Measurements from ENCODE around the gene ASTN2.

The ASTN2 gene

DNA sequence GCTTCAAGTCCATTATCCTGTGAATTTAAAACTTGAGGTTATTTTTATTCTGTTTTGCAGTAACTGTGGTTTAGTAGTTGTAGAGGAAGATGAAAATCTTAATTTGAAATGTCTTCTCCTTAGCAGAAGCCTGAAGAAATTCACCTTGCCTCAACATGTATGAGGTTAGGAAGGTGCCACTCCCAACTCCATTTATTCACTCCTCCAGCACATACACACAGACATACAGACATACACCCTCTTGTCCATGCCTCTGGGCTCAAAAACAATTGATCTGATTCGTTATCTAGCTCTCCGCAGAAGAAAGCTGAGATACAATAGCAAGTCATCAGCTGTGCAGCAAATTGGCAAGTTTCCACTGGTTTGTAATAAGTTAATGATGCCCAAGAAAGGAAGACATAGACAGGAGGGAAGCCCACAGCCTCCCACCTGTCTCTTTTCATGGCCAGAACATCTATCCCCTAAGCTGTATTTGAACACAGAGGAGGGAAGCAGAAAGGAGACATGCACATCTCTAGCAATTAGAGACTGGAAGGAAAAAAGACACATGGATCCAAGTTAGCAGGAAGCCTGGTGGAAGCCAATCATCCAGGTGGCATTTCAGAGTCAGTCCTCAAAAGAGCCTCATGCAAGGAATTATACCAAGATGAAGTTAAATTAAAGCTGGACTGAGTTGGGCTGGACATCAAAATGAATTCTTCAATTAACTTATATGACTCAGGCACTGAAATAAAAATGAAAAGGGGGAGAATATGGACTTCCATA, 257.9 kb downstream of the ASTN2 start:
- no peak for DNase-seq

DNA sequence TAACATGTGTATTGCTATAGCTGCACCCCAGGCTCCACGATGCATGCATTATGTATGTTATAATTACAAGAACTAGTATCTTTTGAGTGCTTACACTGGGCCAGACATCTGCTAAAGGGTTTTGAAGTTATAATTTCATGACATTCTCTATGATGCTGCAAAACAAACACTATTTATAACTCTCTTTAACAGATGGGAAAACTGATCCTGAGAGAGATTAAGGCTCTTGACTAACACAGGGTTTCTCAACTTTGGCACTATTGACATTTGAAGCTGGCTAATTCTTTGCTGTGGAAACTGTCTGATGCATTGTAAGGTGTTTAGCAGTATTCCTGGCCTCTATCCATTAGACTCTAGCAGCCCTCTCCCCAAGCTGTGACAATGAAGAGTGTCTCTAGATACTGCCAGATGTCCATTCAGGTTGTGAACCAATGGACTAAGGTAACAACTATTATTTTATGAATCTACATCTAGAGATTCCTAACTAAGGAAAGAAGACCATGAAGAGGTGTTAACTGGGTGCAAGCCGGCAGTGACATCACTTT, 258.6 kb downstream of the ASTN2 start:
- no peak for DNase-seq

DNA sequence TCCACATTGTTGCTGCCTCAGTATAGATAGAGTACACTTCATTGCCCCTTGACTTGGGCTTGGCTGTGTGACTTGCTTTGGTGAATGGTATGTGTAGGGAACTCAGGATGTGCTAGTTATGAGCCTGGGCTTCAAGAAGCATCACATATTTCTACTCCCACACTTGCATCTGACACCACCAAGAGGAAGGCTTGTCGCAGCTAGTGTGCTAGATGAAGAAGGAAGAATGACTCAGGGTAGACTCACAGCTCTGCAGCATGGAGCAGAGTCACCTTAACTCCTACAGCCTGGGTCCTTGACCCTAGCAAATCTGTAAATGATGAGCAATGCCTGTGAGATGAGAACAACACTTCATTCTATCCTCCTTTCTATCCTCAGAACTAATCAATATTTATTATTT, 261.8 kb downstream of the ASTN2 start:
- no peak for DNase-seq

DNA sequence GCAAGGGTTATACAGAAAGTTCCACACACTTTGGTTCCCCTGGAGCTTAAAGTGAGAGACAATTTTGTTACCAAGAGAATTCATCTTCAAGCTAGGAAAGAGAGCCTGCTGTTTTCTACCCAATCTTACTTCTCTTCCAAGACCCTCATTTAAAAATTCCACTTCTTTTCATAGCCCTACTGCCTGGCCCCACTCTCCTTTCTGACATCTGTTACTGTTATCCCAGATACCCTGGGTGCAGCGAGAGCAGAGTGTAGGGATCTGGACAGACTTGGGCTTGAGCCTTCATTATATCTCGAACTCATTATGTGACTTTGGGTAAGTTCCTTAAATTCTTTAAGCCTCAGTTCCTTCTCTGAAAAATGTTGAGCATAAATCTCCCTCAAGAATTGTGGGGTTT, 263.1 kb downstream of the ASTN2 start:
- no peak for DNase-seq

DNA sequence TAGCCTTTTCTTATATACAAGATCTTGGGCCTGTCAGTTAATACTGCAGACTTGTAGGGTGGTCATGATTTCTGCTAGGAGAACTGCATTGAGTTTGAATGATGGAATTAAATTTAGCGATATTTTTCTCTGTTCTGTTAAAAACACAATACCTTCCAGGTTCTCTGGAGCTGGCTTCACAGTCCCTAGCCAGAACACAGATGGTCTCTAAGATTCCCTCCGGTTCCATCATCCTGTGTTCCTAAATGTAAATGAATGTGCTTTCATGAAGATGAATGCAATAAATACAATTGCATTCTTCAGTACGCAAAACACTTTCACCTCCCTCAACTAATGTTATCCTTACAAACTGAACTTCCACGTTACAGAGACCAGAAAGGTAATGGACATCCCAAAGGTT, 264.9 kb downstream of the ASTN2 start:
- no peak for DNase-seq

DNA sequence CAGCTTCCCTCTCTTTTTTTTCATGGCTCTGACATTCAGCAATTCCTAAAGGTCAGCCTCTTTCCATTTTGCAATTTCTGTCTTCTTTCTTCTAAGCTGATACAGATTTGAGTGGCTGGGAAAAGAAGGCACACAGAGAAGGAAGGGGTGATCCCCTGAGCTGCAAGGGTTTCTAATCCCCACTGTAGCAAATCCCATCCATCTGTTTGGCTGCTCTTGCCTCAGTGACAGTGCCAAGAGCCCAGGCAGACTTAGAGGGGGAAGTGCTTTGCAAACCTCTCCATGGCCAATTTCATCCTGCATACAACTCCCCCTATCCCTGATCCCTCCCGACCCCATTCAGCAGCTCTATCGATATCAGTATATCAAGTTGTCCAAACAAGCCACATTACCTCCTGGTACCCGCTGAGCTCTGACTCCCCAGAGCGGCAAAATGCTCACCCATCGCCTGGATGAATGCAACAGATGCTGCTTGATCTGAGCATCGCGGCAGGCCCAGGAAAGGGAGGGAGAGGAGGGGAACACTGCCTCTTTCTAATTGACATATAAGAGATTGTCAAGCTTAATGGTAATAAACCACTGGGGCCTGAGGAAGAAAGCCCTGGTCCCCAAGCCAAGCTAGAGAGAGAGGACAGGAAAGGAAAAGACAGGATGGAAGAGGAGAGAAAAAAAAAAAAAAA, 268.9 kb downstream of the ASTN2 start:
- no peak for DNase-seq

DNA sequence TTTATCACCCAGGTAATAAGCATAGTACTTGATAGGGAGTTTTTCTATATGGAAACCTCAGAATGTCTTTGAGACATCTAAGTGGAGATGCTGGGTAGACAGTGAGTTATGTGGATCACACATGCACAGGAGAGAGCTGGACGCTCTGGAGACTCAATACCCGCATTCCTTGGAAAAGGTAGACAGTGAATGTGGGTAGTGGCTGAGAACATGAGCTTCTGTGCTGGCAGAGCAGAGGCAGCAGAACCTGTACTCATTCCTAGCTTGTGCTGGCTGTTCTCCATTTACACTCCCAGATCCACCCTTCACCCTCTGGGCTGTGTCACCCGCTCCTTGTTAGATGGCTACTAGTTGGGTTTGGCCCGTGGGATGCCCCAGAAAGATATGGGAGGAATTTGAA, 269.8 kb downstream of the ASTN2 start:
- DNase-seq: no peak

DNA sequence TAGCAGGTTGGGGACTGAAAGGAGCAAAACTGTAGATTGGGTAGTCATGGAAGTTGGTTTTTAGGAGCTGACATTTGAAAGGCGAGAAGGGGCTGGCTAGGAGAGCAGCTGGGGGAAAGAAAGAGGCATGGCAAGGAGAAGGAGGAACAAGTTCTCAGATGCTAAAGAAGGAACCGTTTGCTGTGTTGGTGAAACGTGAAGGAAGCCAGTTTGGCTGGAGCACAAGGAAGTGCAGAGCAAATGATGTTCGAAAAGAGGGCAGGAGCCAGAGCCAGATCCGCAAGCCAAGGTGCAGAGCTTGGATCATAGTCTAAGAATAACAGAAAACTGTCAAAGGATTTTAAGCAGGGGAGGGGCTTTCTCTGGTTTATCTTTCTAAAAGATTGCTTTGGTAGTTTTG, 276.6 kb downstream of the ASTN2 start:
- no peak for DNase-seq

DNA sequence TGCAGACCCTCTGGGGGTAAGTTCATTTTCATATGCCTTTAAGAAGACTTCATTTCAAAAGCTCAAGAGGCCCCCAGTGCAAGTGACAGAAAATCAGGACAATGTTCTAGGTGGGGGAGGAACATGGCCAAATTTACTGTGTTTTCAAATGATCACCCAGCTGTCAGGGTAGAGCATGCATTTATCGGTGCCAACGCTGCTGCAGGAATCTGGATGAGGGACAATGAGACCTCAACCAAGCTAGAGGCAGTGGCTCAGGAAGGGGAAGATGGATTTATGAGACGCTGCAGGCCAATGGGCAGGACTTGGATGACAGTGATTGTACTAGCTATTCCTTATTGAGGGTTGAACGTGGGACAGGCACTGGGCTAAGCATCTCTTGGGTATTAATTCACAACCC, 278.4 kb downstream of the ASTN2 start:
- DNase-seq: no peak

DNA sequence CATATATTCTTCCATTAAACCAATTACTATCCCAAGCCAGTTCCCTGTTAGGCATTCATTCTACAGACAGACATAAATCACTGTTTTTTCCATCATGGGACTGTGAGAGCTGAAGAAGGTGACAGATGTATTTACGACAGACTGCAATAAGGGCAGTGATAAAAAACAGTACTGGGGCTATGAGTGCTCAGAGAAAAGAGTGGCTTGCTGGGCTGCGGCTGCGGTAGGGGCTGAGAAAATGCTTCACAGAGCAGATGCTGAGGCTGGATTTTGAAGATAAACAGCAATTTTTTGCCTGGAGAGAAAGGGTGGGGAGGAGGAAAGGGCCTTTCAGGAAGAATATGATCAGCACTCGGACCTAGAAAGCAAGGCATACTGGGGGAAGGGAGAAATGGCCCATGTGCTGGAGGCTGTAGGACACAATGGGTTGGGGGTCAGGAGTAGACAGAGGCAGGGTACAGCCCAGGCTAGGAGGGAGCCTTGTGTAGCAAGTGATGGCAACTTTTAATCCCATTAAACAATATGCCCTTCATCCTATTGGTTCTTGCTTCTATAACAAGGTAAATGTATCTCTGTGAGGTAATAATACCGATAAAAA, 279.3 kb downstream of the ASTN2 start:
- DNase-seq: no peak

DNA sequence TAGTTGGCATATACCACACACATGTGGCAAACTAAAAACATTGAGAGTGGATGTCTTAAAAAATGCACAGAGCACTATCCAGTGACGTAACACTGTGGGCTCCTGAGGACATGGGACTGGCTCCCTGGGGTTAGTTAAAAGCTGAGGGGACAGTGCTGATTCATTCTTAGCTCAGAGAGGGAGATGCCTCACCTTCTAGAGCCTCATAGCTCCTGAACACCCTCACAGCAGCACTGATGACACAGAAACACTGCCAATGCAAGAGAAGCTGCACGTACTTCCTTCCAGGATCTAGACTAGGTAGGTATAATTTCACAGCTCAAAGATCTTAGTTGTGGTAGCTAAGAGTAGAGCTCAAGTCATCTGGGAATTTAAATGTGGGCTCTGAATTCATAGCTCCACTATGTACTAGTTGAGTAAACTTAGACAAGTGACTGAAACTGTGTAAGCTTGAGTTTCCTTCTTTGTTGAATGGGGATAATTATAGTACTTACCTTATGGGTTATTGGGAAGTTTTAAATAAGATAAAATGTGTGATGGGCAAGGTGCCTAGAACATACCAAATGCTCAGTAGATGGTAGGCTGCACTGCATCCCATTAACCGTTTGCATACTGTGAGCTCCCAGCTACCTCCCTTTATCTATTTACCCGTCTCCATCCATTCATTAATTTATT, 279.9 kb downstream of the ASTN2 start:
- DNase-seq: no peak

DNA sequence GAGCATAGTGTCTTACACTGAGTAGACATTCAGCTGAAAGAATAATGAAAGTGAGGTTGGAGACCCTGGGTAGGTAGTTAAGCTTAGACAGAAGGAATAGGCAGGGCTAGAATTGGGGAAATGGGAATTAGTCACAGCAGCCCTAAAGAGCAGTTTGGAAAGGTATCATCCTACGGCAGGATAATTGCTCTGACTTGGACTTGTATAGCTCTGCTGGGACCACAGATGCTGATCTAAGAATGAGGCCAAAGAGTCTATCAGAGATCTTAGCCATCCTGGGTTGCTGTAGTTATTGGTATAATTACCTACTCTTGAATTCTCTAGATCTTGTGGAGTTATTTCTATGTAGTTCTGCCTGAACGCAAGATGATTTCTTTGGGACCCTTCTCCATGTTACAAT, 288.0 kb downstream of the ASTN2 start:
- no peak for DNase-seq

DNA sequence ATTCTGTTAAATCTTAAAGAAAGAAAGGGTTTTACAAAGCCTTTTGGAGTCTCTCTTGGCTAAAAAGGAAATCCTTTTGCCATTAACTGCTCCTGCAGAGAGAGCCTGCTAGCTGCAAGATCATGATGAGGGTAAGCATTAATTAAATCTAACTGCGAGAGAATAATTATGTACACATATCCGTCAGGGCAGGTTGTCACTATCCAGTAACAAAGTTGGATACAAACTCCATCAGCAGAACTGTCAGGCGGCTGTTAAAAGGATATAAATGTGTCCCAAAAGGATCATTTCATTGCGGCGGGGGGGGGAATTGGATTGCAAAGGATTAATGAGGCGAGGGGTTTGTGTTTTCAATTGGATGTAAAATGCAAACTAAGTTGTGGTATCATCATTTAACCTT, 289.3 kb downstream of the ASTN2 start:
- no peak for DNase-seq

DNA sequence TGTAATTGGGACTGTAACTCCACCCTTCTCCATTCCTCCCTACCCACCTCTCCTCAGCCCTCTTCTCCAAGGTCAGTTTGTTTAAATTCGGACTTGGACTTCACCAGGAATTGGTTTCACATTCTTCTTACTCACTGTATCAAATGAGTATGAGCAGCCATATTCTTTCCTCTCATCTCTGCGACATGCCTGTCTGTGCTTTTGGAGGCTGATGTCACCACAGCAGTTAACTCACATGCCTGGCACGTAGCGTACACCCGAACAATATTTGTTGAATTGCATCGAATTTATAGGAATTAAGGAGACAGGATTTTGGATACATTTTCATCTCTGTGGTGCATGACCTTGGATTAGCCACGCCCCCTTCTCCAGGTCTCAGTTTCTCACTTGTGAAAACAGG, 291.1 kb downstream of the ASTN2 start:
- no peak for DNase-seq

DNA sequence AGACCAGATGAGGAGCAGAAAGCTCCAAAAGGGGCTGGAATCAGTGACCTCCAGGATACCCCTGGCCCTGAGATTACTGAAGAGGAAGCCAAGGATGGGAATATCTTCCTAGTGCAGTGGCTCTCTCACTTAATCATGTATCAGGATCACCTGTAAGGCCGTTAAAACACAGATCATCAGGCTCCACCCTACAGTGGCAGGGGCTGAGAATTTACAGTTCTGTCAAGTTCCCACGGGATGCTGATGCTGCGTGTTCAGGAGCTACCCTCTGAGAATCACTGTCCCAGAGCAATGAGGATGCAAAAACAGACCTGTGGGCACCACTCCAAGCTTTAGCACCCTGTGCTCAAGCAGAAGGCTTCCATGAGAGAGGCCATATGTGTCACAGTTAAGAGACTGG, 291.9 kb downstream of the ASTN2 start:
- DNase-seq: no peak

DNA sequence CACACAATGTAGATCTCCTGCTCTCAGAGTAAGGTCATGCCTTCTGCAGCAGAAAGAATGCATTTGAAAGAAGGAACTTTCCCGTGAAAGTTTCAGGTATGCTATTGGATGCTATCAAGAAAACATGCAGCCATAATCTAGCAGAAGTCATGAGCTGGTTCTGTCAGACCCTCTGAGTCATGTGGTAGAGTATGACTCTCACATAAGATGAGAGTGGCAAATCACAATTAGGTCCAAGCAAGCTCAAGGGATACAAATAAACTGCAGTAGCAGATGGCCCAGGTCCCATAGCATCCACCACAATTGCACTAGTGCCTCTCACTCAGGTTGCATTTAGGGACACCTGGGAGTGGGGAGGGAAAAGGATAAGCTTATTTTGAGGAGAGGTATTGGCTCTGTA, 292.8 kb downstream of the ASTN2 start:
- no peak for DNase-seq

DNA sequence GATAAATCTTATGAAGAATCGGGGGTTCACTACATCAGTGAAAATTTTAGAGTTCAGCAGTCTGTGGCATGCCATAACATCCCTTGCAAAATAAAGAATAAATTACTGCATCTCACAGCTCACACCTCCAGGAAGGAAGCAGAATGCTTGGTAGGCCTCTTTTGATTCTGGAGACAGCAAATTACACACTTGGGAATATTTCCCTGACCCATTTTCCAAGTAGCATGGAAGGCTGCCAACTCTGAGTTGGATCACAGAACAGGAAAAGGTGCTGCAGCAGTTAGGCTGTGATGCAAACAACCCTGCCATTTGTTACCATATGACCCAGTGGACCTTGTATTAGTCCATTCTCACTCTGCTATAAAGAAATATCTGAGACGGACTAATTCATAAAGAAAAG, 293.5 kb downstream of the ASTN2 start:
- no peak for DNase-seq

DNA sequence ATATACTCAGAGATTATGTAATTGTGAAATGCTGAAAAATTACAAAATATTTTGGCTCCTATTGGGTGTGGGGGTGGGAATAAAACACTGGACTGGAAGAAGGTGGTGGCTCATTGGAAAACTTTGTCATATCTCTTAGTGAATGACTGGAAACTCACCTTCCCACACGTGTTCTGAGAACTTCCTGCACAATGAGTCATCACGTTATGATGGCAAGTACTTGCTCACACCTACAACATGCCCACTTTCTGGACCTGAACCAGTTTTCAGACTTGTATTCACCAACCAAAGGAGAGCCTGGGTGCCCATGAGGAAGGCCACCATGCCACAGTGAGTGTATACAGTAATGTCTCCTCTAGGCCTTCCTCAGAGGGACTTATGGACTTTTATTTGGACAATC, 294.8 kb downstream of the ASTN2 start:
- no peak for DNase-seq

DNA sequence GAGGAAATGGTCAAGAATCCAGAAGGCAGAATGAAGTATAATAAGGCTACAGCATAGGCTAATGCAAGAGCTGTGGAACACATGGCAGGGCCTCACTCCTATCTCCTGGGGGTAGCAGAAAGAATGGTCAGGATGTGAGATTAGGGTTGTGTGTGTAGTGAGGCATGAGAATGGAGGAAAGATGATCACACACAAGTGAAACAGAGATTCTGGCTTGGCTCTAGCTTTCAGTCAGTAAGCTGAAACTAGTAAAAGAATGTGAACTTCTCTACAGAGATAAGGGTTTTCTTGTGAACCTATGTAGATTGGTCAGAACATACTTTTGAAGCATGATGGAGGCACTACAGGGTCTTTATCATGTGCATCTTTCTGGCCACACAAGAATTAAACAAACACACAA, 298.8 kb downstream of the ASTN2 start:
- no peak for DNase-seq

DNA sequence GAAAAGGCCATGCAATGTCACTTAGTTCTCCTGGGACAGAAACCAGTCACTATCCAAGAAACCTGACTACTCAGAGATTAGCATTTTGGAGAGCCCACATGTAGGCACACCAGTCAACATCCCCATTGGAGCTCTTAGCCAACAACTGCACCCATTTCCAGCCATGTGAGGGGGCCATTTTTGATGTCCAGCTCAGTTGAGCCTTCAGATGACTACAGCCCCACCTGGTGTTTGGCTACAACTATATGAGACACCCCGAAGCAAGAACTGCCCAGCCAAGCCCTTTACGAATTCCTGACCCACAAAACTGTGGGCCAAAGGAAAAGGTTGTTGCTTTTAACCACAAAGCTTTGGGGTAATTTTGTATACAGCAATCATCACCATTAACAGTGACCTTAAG, 300.1 kb downstream of the ASTN2 start:
- no peak for DNase-seq

DNA sequence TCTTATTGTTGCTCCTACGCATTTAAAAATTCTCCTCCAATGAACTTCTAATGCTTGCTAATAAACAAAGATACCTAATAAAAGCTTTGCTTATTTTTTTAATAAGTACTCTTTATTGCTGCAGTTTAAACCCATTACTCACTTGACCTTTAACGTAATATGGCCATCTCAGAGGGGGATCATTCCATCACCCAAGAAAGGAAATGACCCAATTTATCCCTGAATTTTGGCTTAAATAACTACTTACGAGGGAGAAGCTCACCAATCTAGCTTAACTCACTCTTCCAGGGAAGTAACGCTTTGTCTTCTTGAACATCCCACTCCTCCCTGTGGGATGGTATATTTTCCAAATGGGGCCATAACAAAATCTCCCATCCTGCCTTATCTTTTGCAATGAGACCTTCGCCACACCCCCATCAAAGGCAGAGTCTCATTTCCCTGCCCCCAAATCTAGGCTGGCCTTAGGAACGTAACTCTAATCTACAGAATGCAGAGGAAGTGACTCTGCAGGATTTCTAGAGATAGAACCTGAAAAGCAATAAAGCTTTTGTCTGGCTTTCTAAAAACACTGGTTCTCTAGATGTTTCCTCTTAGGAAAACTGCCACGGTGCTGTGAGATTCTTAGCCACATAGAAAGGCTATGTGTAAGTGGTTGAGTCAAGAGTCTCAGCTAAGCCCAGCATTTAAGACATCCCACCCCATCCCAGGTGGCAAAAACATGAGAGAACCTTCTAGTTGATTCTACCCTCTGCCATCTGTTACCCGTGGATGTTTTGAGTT, 310.0 kb downstream of the ASTN2 start:
- no peak for DNase-seq

DNA sequence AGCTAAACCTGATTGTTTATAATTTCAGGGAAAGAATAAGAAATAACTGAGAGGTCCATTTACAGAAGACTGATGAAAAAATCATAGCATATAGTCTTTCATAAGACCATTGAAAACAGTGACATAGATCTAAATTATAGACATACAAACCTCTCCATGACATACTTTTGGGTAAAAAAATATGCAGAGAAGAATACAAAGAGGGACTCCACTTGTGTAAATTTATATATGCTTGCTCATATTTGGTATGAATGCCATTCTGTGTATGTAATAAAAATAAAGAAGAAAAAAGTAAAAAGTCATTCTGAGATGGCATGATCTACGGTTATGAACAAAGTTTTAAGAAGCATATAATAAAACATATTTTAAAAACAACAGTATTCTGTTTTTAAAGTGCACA, 310.7 kb downstream of the ASTN2 start:
- DNase-seq: no peak

Data from SW 1271 (cell line).